Subcutaneous abdominal adipose tissue (tissue), 5 donors: ENCODE measurements around the gene RABGAP1L.

Experiments used
- H3K27ac ChIP-seq: one replicate; pipeline ENCODE4 v1.7.0; 2013; ENCODE audit warnings: low read depth, mild to moderate bottlenecking, inconsistent platforms, low read length, moderate library complexity
- H3K27me3 ChIP-seq, 5 donors: one replicate each; pipeline ENCODE4 v1.7.0; 2013; ENCODE audit warnings: low read length in 5 of 5, inconsistent platforms in 1 of 5; ENCODE audit not compliant: control insufficient read depth in 5 of 5, insufficient read depth in 4 of 5
- H3K36me3 ChIP-seq, 5 donors: one replicate each; pipeline ENCODE4 v1.7.0; 2013; ENCODE audit warnings: low read length in 5 of 5; ENCODE audit not compliant: control insufficient read depth in 5 of 5, insufficient read depth in 5 of 5
- H3K4me1 ChIP-seq, 5 donors: one replicate each; pipeline ENCODE4 v1.7.0; 2013; ENCODE audit warnings: low read length in 5 of 5, mild to moderate bottlenecking in 3 of 5, moderate library complexity in 1 of 5; ENCODE audit not compliant: control insufficient read depth in 5 of 5, insufficient read depth in 5 of 5
- H3K4me3 ChIP-seq, 5 donors: one replicate each; pipeline ENCODE4 v1.7.0; 2013; ENCODE audit warnings: low read length in 5 of 5, low read depth in 1 of 5
- H3K9ac ChIP-seq, 5 donors: one replicate each; pipeline ENCODE4 v1.7.0; 2013; ENCODE audit warnings: low read length in 5 of 5, mild to moderate bottlenecking in 4 of 5, moderate library complexity in 3 of 5
- H3K9me3 ChIP-seq, 5 donors: one replicate each; pipeline ENCODE4 v1.7.0; 2013; ENCODE audit warnings: low read length in 5 of 5; ENCODE audit not compliant: control insufficient read depth in 5 of 5
- donor health status: healthy.
- donor health status: healthy.
- donor health status: healthy.
- donor health status: healthy.
- donor health status: healthy.

Gene RABGAP1L

DNA sequence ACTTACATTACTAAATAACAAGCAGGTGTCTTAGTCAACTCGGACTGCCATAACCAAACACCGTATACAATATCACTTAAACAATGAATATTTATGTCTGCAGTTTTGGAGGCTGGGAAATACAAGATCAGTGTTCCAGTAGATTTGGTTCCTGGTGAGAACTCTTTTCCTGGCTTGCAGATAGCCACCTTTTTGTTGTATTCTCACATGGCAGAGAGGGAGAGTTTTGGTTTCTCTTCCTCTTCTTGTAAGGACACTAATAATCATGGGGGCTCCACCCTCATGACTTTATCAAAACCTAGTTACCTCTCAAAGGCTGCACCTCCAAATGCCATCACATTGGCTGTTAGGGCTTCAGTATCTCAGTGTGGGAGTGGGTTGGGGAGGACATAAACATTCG is 757.5 kb downstream of the RABGAP1L start:
- Histone ChIP-seq H3K4me1 (peaks cover 0 to 6% (median 3%) of the 10 kb centered on the region in 5 donors), H3K27ac (no peak overlapping the region), H3K9ac (no peak overlapping the region), H3K27me3 (no peaks in the 10 kb centered on the region), H3K4me3 (no peak overlapping the region), H3K9me3 (peaks cover 0 to 2% (median 0%) of the 10 kb centered on the region in 5 donors), H3K36me3 (no peaks in the 10 kb centered on the region)

DNA sequence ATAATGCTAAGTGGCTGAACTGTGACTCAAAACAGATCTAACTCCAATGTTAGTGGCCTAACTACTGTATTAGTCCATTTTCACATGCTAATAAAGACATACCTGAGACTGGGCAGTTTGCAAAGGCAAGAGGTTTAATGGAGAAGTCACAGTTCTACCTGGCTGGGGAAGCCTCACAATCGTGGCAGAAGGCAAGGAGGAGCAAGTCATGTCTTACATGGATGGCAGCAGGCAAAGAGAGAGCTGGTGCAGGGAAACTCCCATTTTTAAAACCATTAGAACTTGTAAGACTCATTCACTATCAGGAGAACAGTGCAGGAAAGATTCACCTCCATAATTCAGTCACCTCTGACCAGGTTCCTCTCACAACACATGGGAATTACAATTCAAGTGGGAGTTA is 760.8 kb downstream of the RABGAP1L start:
- Histone ChIP-seq H3K27ac (no peak overlapping the region), H3K27me3 (no peaks in the 10 kb centered on the region), H3K4me3 (no peak overlapping the region), H3K4me1 (no peaks in the 10 kb centered on the region), H3K9ac (no peak overlapping the region), H3K9me3 (peaks cover 0 to 2% (median 0%) of the 10 kb centered on the region in 5 donors), H3K36me3 (no peaks in the 10 kb centered on the region)

DNA sequence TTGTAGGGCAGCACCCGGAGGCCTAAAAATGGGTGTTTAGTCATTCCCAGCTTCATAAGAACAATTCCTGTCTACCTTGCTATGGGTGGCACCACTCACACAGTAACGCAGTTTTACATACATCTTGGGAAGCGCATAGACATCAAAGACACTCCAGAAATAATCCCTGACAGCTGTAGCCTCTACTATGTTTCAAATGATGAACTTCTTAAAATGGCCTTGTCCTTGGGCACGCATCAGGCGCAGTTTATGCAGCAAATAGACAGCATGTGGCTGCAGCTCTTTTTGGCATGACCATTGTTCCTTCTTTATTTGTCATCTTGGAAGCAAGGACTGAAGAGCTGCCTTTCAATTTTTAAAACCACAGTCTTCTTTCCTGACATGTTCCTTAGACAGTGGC is 762.8 kb downstream of the RABGAP1L start:
- H3K9ac ChIP-seq: no peak overlapping the region
- no peaks in the 10 kb centered on the region for H3K4me1 ChIP-seq
- no peaks in the 10 kb centered on the region for H3K27me3 ChIP-seq
- H3K27ac ChIP-seq: no peak overlapping the region
- no peaks in the 10 kb centered on the region for H3K36me3 ChIP-seq
- peaks cover 0 to 2% (median 0%) of the 10 kb centered on the region in 5 donors for H3K9me3 ChIP-seq
- no peak overlapping the region for H3K4me3 ChIP-seq

DNA sequence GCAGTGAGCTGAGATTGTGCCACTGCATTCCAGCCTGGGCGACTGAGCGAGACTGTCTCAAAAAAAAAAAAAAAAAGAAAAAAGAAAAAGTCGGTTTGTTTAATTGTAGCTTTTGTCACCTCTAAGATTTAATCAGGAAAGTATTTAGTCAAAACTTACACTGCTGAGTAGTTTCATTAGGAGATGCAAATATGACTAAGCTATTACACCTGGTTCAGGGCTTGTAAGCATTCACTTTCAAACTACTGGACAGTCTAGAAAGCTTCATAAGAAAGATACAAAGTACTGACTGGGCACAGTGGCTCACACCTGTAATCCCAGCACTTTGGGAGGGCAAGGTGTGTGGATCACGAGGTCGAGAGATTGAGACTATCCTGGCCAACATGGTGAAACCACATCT is 764.5 kb downstream of the RABGAP1L start:
- H3K9ac ChIP-seq: no peak overlapping the region
- H3K4me3 ChIP-seq: no peak overlapping the region
- peaks cover 0 to 2% (median 0%) of the 10 kb centered on the region in 5 donors for H3K9me3 ChIP-seq
- H3K27ac ChIP-seq: no peak overlapping the region
- no peaks in the 10 kb centered on the region for H3K4me1 ChIP-seq
- H3K27me3 ChIP-seq: no peaks in the 10 kb centered on the region
- no peaks in the 10 kb centered on the region for H3K36me3 ChIP-seq

DNA sequence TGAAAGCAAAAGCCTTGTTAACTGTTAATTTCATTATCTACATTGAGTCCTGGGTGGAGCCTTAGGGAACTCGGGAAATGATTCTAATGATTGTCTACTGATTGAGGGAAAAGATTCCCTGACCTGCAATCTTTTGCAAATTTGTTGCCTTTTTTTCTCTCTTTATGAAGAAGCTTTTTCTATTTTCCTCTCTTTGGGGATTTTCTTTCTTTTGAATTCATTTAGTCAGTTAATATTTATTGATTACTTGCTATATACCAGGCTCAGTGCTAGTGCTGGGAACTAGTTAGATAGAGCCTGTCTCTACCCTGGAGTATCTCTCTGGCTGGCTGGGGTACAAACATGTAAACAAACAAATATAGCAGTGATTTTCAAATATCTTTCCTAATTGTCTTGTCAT is 769.2 kb downstream of the RABGAP1L start:
- Histone ChIP-seq H3K9ac (no peak overlapping the region), H3K4me3 (no peak overlapping the region), H3K4me1 (no peaks in the 10 kb centered on the region), H3K36me3 (no peaks in the 10 kb centered on the region), H3K9me3 (no peaks in the 10 kb centered on the region), H3K27me3 (no peaks in the 10 kb centered on the region), H3K27ac (no peak overlapping the region)

DNA sequence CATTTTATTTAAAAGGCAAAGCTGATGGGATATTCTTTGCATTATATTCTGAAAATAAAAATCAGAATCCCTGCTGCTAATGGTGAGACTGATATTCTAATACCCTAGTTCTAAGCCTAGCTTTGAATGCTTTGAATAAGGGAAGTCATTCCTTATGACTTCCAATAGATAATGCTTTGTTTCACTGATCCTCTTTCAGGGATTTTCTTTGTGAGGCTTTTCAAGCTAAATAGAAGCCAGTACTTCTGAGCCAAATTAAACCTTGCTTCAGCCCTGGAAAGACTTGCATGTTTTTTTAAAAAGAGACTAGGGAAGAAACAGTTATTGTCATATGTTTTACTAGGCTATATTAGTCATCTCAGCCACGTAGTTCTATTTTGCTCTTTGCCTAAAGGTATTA is 771.9 kb downstream of the RABGAP1L start:
- Histone ChIP-seq H3K4me3 (no peak overlapping the region), H3K4me1 (no peaks in the 10 kb centered on the region), H3K9ac (no peak overlapping the region), H3K27ac (no peak overlapping the region), H3K9me3 (no peaks in the 10 kb centered on the region), H3K36me3 (no peaks in the 10 kb centered on the region), H3K27me3 (no peaks in the 10 kb centered on the region)

DNA sequence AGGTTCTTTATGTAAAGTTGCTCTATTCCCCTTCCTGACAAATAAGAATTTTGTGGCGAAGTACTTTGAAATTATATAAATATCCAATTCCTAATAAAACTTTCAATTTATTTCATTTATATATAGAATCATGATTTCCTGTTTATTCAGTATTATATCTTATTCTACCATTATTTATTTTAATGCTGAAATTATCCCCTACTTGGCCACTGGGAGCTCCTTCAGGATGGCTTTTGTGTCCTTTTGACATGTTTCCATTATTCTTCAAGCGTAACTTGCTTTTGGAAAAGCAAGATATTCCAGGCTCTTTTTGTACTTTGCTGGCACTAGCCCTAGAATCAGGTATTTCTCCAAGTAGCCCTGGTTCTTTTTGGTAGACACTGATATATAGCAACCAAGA is 773.3 kb downstream of the RABGAP1L start:
- H3K9me3 ChIP-seq: no peaks in the 10 kb centered on the region

DNA sequence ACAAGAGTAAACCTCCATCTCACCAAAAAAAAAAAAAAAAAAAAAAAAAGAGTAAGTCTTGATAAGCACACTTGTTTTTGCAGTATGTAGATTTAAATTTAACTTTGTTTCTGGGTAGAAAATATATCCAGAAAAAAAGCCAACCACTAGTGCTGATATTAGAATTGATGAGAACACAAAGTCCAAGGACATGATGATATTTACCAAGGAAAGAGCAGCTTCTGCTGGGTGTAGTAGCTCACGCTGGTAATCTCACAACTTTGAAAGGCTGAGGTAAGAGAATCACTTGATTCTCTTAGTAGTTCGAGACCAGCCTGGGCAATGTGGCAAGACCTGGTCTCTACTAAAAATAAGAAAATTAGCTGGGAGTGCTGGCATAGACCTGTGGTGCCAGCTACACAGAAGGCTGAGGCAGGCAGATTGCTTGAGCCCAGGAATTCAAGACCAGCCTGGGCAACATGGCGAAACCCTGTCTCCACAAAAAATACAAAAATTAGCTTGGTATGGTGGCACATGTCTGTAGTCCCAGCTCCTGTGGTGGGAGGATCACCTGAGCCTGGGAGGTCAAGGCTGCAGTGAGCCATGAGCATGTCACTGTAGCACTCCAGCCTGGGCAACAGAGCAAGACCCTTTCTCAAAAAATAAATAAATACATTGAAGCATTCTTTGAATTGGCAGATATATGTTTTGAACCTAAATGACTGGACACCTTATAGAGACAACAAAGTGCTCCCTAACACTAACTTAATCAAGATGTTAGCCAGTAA is 776.8 kb downstream of the RABGAP1L start:
- H3K27me3 ChIP-seq: no peaks in the 10 kb centered on the region
- H3K27ac ChIP-seq: no peak overlapping the region
- no peak overlapping the region for H3K4me3 ChIP-seq
- H3K4me1 ChIP-seq: peaks cover 0 to 3% (median 0%) of the 10 kb centered on the region in 5 donors
- H3K9ac ChIP-seq: no peak overlapping the region
- no peaks in the 10 kb centered on the region for H3K9me3 ChIP-seq
- H3K36me3 ChIP-seq: no peaks in the 10 kb centered on the region

More for the DNA sequence above, 773.3 kb downstream of the RABGAP1L start:
- Histone ChIP-seq H3K27ac (no peak overlapping the region), H3K36me3 (no peaks in the 10 kb centered on the region), H3K4me1 (no peaks in the 10 kb centered on the region), H3K4me3 (no peak overlapping the region), H3K9ac (no peak overlapping the region), H3K27me3 (no peaks in the 10 kb centered on the region)

DNA sequence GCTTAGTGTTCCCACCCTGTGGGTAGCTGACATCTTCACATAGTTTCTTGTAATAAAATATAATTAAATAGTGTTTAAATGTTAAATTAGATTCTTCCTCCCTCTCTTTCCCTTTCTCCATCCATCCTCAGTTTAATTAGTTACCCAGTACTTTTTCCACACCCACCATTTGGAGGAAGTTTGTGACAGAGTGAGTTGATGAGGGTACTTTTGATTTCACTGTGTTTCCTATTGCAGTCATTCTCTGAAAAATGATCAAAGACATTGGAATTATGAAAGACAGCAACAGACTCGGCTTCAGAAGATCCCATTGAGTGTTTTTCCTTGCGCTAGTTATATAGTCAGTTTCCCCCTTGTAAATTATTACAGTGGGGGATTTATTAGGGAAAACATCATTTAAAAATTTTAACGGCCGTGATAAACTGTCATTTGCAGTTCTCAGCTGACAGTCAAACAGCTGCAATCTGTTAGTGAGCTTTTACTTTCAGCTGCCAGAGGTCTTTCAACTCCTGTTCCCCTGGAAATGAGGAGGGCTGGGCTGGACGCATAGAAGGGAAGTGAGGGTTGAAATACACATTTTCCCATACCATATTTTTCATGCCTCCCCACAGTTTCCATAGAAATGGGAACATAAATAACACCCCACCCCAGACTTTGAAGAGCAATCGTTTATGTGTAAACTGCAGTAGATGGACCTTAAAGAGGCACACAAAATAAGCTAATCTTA is 779.1 kb downstream of the RABGAP1L start:
- no peaks in the 10 kb centered on the region for H3K36me3 ChIP-seq
- peak overlapping the region in 2 of 5 donors; percentile 31 to 44 for H3K9ac ChIP-seq
- H3K4me1 ChIP-seq: peaks cover 0 to 15% (median 9%) of the 10 kb centered on the region in 5 donors
- no peak overlapping the region for H3K27ac ChIP-seq
- peak overlapping the region in 2 of 5 donors; percentile 6 to 45 for H3K4me3 ChIP-seq
- H3K9me3 ChIP-seq: no peaks in the 10 kb centered on the region
- H3K27me3 ChIP-seq: no peaks in the 10 kb centered on the region

DNA sequence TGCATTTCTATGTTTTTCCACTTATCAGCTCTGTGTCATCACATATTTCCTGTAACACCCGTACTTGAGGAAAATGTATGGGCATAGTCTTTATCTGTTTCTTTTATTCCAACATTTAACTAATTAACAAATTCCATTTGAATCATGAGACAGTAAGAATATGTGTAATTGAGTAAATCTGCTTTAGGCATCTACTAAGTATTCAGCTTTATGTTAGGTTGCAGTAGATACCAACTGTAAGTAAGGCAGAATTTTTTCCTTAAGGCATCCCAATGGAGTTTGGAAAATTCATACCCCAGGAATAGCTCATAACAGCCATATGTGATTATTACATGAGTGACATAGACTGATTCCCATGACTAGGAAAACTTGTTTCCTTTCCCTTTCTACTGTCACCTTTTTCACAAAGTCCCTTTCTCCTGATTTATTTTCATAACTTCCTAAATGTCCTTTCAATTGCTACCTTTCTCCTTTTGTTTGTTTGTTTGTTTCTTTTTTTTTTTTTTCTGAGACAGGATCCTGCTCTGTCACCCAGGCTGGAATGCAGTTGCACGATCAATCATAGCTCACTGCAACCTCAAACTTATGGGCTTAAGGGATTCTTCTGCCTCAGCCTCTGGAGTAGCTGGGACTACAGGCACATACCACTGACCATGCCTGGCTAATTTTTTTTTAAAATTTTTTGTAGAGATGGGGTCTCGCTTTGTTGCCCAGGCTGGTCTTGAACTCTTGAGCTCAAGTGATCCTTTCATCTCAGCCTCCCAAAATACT is 780.6 kb downstream of the RABGAP1L start:
- no peaks in the 10 kb centered on the region for H3K36me3 ChIP-seq
- H3K4me3 ChIP-seq: no peak overlapping the region
- H3K9ac ChIP-seq: no peak overlapping the region
- H3K27ac ChIP-seq: no peak overlapping the region
- H3K4me1 ChIP-seq: peaks cover 0 to 15% (median 9%) of the 10 kb centered on the region in 5 donors
- no peaks in the 10 kb centered on the region for H3K27me3 ChIP-seq
- H3K9me3 ChIP-seq: no peaks in the 10 kb centered on the region
